Mesendoderm (in vitro differentiated cells): Measurements from ENCODE around the gene PLXNC1.

Experiments used
- DNase-seq: peaks from one replicate; pipeline ENCODE4 v3.0.0; 2013
- H2AK5ac ChIP-seq: 2 replicates; pipeline ENCODE4 v1.6.1; 2013; ENCODE audit warnings: low read length, inconsistent platforms
- H2BK120ac ChIP-seq: 2 replicates; pipeline ENCODE4 v1.6.1; 2013; ENCODE audit warnings: low read depth, mild to moderate bottlenecking, low read length, moderate library complexity, mixed read lengths
- H2BK15ac ChIP-seq: replicated peaks from 2 replicates; pipeline ENCODE4 v1.6.1; 2013; ENCODE audit warnings: low read depth, mild to moderate bottlenecking, moderate library complexity
- H2BK5ac ChIP-seq: 2 replicates; pipeline ENCODE4 v1.6.1; 2013; ENCODE audit warnings: low read length, inconsistent platforms
- H3K18ac ChIP-seq: 2 replicates; pipeline ENCODE4 v1.6.1; 2013; ENCODE audit warnings: mild to moderate bottlenecking, low read length, mixed read lengths
- H3K23ac ChIP-seq: one replicate; pipeline ENCODE4 v1.6.1; 2013; ENCODE audit warnings: low read length
- H3K27ac ChIP-seq: 2 replicates; pipeline ENCODE4 v1.5.1; 2013; ENCODE audit warnings: low read depth, mild to moderate bottlenecking, inconsistent platforms, low read length, moderate library complexity
- H3K27me3 ChIP-seq: 2 replicates; pipeline ENCODE4 v1.6.1; 2013; ENCODE audit warnings: low read length, control low read depth, mild to moderate bottlenecking, inconsistent platforms; ENCODE audit not compliant: insufficient read depth, poor library complexity
- H3K36me3 ChIP-seq: 2 replicates; pipeline ENCODE4 v1.6.1; 2013; ENCODE audit warnings: low read length, inconsistent platforms; ENCODE audit not compliant: control insufficient read depth, insufficient read depth
- H3K4ac ChIP-seq: one replicate; pipeline ENCODE4 v1.6.1; 2013; ENCODE audit warnings: low read depth, mild to moderate bottlenecking, low read length, moderate library complexity
- H3K4me1 ChIP-seq: 2 replicates; pipeline ENCODE4 v1.6.1; 2013; ENCODE audit warnings: low read depth, low read length, inconsistent platforms; ENCODE audit not compliant: control insufficient read depth
- H3K4me2 ChIP-seq: 2 replicates; pipeline ENCODE4 v1.6.1; 2013; ENCODE audit warnings: low read length
- H3K4me3 ChIP-seq: 2 replicates; pipeline ENCODE4 v1.5.1; 2013; ENCODE audit warnings: mild to moderate bottlenecking, low read length
- H3K56ac ChIP-seq: one replicate; pipeline ENCODE4 v1.6.1; 2013; ENCODE audit warnings: low read length
- H3K79me1 ChIP-seq: 2 replicates; pipeline ENCODE4 v1.6.1; 2013; ENCODE audit warnings: low read length, inconsistent platforms
- H3K79me2 ChIP-seq: 2 replicates; pipeline ENCODE4 v1.6.1; 2013; ENCODE audit warnings: mild to moderate bottlenecking, low read length; ENCODE audit not compliant: control insufficient read depth, insufficient read depth
- H3K9ac ChIP-seq: 2 replicates; pipeline ENCODE4 v1.6.1; 2013; ENCODE audit warnings: low read length, inconsistent platforms
- H4K5ac ChIP-seq: one replicate; pipeline ENCODE4 v1.6.1; 2013; ENCODE audit warnings: low read length
- H4K8ac ChIP-seq: one replicate; pipeline ENCODE4 v1.6.1; 2013; ENCODE audit warnings: low read depth, mild to moderate bottlenecking, control low read depth, low read length, moderate library complexity
- WGBS: extraction: QIAGEN DNeasy Blood & Tissue Kit; methylation state at CpG from one replicate; pipeline ENCODE4 v1.1.7; 2013; ENCODE audit warnings: low lambda C conversion rate, missing lambda C conversion rate; ENCODE audit not compliant: insufficient coverage; ENCODE audit errors: extremely low coverage; 5-methylcytosine and 5-hydroxymethylcytosine counted together

The PLXNC1 gene

DNA sequence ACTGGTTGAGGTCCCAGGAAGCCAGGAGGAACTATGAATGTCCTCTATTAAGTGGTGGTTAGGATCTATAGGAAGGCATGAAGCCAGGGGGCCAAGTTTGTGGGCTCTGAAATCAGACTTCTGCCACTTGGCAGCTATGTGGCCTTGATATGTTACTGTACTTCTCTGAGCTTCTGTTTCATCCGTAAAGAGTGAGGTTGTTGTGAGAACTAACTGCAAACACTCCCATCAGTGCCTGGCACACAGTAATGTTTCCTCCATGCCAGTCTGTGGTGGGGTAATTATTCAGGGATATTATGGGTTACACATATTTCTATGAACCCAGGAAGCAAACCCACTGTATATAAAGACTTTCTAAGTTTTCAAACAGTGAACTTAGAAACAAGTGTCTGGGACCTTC lies 57.4 kb downstream of the PLXNC1 start:
- H3K4me1 ChIP-seq, result no peaks in the 10 kb centered on the region
- H3K4me2 ChIP-seq, result no peak overlapping the region
- no peaks in the 10 kb centered on the region for H3K79me1 ChIP-seq
- H3K4me3 ChIP-seq, result no peak overlapping the region
- DNase-seq, result no peak
- no peak overlapping the region for H3K9ac ChIP-seq
- no peaks in the 10 kb centered on the region for H3K36me3 ChIP-seq
- no CpG with 5 or more reads among the region's 1 CpG for WGBS
- H3K27me3 ChIP-seq, result no peaks in the 10 kb centered on the region
- H2BK120ac ChIP-seq, result no peak overlapping the region
- no peak overlapping the region for H3K56ac ChIP-seq
- H2AK5ac ChIP-seq, result no peak overlapping the region
- H2BK5ac ChIP-seq, result no peak overlapping the region
- H3K27ac ChIP-seq, result no peak overlapping the region
- no peak overlapping the region for H4K8ac ChIP-seq
- H3K18ac ChIP-seq, result no peak overlapping the region
- no peaks in the 10 kb centered on the region for H3K79me2 ChIP-seq
- H3K4ac ChIP-seq, result no peak overlapping the region
- H4K5ac ChIP-seq, result no peak overlapping the region
- no peak overlapping the region for H2BK15ac ChIP-seq
- H3K23ac ChIP-seq, result no peak overlapping the region

- no CpG with 5 or more reads among the region's 2 CpGs for whole genome bisulfite sequencing
- no peak overlapping the region for H3K9ac ChIP-seq
Observed at GRCh38 chr12:94206886-94207285, 58.5 kb downstream of the PLXNC1 start.

DNA sequence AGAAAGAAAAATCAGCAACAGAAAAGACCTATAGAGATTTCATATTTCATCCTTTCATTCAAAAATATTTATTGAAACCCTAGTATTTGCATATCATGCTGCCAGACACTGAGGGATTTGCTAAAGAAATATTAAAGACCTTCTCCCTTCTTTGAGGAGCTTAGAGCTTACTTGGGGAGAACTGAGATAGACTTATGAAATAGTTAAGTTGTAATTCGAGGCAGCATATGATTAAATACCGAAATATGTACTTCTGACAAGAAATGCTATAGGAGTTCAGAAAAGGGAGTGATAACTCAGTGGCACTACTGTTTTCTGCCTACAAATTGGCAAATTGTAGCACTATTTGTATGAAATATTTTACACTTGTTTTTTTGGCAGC lies 59.1 kb downstream of the PLXNC1 start:
- Histone ChIP-seq H3K23ac (no peak overlapping the region), H3K4ac (no peak overlapping the region), H3K56ac (no peak overlapping the region), H3K4me2 (no peak overlapping the region), H3K9ac (no peak overlapping the region), H3K27ac (no peak overlapping the region), H3K4me1 (no peaks in the 10 kb centered on the region), H3K36me3 (no peaks in the 10 kb centered on the region), H3K27me3 (no peaks in the 10 kb centered on the region), H2AK5ac (no peak overlapping the region), H3K79me2 (no peaks in the 10 kb centered on the region), H4K8ac (no peak overlapping the region), H3K18ac (no peak overlapping the region), H4K5ac (no peak overlapping the region), H3K4me3 (no peak overlapping the region), H2BK120ac (no peak overlapping the region), H2BK15ac (no peak overlapping the region), H2BK5ac (no peak overlapping the region), H3K79me1 (no peaks in the 10 kb centered on the region)
- WGBS, result no CpG with 5 or more reads among the region's 2 CpGs
- DNase-seq, result no peak

More at GRCh38 chr12:94206886-94207285, 58.5 kb downstream of the PLXNC1 start:
- Histone ChIP-seq H3K23ac (no peak overlapping the region), H3K79me2 (no peaks in the 10 kb centered on the region), H3K36me3 (no peaks in the 10 kb centered on the region), H3K27ac (no peak overlapping the region), H3K4me1 (no peaks in the 10 kb centered on the region), H2BK15ac (no peak overlapping the region), H3K4me3 (no peak overlapping the region), H3K18ac (no peak overlapping the region), H4K8ac (no peak overlapping the region), H3K56ac (no peak overlapping the region), H3K4ac (no peak overlapping the region), H2BK5ac (no peak overlapping the region), H4K5ac (no peak overlapping the region), H2AK5ac (no peak overlapping the region), H3K4me2 (no peak overlapping the region), H3K79me1 (no peaks in the 10 kb centered on the region), H2BK120ac (no peak overlapping the region), H3K27me3 (no peaks in the 10 kb centered on the region)
- DNase-seq, result no peak

- DNase-seq, result no peak
- Histone ChIP-seq H4K8ac (no peak overlapping the region), H3K4ac (no peak overlapping the region), H3K4me2 (no peak overlapping the region), H2BK120ac (no peak overlapping the region), H3K4me1 (no peaks in the 10 kb centered on the region), H3K23ac (no peak overlapping the region), H3K79me2 (no peaks in the 10 kb centered on the region), H3K27ac (no peak overlapping the region), H3K18ac (no peak overlapping the region), H2BK15ac (no peak overlapping the region), H3K79me1 (no peaks in the 10 kb centered on the region), H3K56ac (no peak overlapping the region), H3K36me3 (no peaks in the 10 kb centered on the region), H3K9ac (no peak overlapping the region), H2BK5ac (no peak overlapping the region), H3K4me3 (no peak overlapping the region), H3K27me3 (no peaks in the 10 kb centered on the region), H2AK5ac (no peak overlapping the region), H4K5ac (no peak overlapping the region)
- WGBS, result no CpG with 5 or more reads among the region's 14 CpGs
Observed at GRCh38 chr12:94207849-94208621, 59.7 kb downstream of the PLXNC1 start.

DNA sequence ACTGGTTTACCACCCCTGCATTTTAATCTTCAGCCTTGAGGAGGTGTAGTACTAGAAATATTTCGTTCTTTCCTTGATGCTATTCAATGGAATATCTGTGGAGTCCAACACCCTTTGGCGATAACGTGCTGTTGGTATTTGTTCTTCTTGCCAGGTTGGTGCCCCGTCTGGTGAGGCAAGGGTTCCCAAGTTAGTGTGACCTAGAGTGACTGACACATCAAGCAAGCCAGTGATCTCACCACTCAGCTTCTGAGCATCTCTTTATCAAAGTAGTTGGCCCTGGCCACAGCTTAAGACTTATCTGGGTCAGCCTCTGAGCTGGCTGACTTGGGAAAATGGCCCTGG lies 60.2 kb downstream of the PLXNC1 start:
- no peak overlapping the region for H4K5ac ChIP-seq
- no peaks in the 10 kb centered on the region for H3K79me2 ChIP-seq
- H3K4ac ChIP-seq, result no peak overlapping the region
- H2BK120ac ChIP-seq, result no peak overlapping the region
- no peaks in the 10 kb centered on the region for H3K79me1 ChIP-seq
- no peak overlapping the region for H3K4me3 ChIP-seq
- no peak overlapping the region for H3K18ac ChIP-seq
- no peak overlapping the region for H2BK5ac ChIP-seq
- H4K8ac ChIP-seq, result no peak overlapping the region
- no peak overlapping the region for H2BK15ac ChIP-seq
- no peak overlapping the region for H3K56ac ChIP-seq
- H3K9ac ChIP-seq, result no peak overlapping the region
- H3K36me3 ChIP-seq, result no peaks in the 10 kb centered on the region
- H3K4me2 ChIP-seq, result no peak overlapping the region
- no peaks in the 10 kb centered on the region for H3K27me3 ChIP-seq
- H3K23ac ChIP-seq, result no peak overlapping the region
- no peak overlapping the region for H2AK5ac ChIP-seq
- no peaks in the 10 kb centered on the region for H3K4me1 ChIP-seq
- DNase-seq, result no peak
- no CpG with 5 or more reads among the region's 4 CpGs for WGBS
- no peak overlapping the region for H3K27ac ChIP-seq

GRCh38 chr12:94209240-94209639 lies 60.9 kb downstream of the PLXNC1 start:
- H3K79me1 ChIP-seq, result no peaks in the 10 kb centered on the region

More at GRCh38 chr12:94209240-94209639, 60.9 kb downstream of the PLXNC1 start:
- Histone ChIP-seq H3K4me3 (no peak overlapping the region), H3K4me1 (no peaks in the 10 kb centered on the region), H3K18ac (no peak overlapping the region), H3K9ac (no peak overlapping the region), H3K23ac (no peak overlapping the region), H4K5ac (no peak overlapping the region), H3K79me2 (no peaks in the 10 kb centered on the region), H2BK5ac (no peak overlapping the region), H4K8ac (no peak overlapping the region), H2AK5ac (no peak overlapping the region), H2BK15ac (no peak overlapping the region), H3K4me2 (no peak overlapping the region), H3K56ac (no peak overlapping the region), H3K36me3 (no peaks in the 10 kb centered on the region), H2BK120ac (no peak overlapping the region), H3K4ac (no peak overlapping the region), H3K27me3 (no peaks in the 10 kb centered on the region), H3K27ac (no peak overlapping the region)
- no peak for DNase-seq
- whole genome bisulfite sequencing, result no CpG with 5 or more reads among the region's 8 CpGs
